ENCODE results near the gene DPY30.
"Not testable (repeated sequence)": the region's sequence is repeated elsewhere in the genome, so short reads cannot be mapped to it uniquely, and the experiment has no call there.

Gene DPY30

DNA sequence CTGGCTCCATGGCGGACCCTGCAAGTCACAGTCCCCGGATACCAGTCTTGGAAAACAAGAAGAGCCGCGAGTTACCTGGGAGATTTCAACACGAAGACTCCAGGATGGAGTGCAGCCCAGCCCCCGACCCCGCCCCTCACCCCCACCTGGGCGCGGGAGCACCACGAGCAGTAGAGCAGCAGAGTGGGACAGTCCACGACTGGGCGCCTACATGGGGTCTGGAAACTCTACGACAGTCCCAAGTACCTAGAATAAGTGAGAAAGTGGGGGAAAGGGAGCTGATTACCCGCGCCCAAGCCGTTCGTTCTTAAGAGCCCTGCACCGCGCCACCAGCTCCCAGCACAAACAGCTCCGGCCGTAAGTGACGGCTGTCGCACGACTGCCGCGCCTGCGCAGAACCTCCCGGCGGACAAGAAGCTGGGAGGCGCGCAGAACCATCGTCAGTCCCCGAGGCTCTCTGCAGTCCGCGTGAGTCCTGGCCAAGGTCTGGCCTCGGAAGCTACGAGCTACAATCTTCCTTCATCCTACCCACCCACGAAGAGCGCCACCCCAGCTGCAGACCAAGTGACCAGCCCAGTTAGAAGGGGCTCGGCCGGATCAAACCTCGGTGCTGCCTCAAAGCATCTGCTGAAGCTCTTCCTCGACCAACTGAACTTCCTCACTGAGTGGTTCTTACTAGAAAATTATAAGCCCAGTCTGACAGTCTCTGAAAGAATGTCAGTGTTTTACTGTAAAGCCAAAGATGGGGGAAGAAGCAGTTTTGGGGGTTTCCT is at the start of gene DPY30:
TSS of gene DPY30 (minus strand) at position 359 of the 773 bp plus-strand sequence. CDS start at position 10, 349 bp downstream.
- DNase-seq (ENCODE audit: low read depth, low spot score) = peak; percentile 77

DNA sequence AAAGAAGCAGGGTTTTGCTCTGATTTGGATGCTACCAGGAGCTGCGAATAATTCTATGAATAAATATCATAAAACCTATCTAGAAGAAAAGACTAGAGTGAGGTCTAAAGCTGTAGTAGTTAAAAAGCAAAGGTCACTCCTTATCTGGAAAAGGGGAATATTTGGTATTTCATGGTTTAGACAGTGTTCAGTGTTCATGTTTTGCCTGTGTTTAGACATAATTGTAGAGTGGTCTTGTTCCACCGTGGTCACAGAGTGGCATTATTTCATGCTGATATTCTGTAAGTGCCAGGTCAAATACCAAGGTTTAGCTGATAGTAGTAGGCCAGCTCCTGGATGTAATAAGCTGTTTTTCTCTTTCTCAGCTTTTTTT is 34.5 kb upstream of the DPY30 start:
- DNase-seq (ENCODE audit: low read depth, low spot score) = no peak

DNA sequence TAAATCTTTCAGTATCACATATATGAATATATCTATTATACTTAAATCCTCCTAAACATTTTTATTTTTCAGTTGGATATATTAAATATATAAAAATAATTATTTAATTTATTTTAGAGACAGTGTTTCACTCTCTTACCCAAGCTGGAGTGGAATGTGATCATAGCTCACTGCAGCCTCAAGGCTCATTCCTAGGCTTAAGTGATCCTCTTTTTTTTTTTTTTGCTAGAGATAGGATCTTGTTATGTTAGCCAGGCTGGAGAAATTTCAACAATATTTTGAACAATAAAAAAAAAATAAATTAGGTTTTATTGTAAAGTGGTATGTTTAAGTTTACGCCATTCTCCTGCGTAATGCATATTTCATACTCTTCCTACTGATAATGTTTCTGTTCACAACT is 27.9 kb upstream of the DPY30 start:
- no peak for DNase-seq (ENCODE audit: low read depth, low spot score)

DNA sequence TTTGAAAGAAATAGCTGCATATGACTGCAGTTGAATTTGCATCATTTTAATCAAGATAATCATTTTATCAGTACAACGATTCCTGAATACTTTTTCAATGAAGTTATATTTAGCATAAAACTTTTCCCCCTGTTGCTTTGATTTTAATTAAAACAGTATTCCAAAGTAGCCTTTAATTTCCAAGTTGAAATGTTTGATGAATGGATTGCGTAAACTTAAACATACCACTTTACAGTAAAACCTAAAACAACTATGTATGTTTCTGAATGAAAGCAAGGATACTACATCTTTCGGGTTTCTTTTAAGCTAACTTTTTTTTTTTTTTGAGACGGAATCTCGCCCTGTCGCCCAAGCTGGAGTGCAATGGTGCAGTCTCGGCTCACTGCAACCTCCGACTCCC is 25.1 kb upstream of the DPY30 start:
- DNase-seq (ENCODE audit: low read depth, low spot score) = no peak

DNA sequence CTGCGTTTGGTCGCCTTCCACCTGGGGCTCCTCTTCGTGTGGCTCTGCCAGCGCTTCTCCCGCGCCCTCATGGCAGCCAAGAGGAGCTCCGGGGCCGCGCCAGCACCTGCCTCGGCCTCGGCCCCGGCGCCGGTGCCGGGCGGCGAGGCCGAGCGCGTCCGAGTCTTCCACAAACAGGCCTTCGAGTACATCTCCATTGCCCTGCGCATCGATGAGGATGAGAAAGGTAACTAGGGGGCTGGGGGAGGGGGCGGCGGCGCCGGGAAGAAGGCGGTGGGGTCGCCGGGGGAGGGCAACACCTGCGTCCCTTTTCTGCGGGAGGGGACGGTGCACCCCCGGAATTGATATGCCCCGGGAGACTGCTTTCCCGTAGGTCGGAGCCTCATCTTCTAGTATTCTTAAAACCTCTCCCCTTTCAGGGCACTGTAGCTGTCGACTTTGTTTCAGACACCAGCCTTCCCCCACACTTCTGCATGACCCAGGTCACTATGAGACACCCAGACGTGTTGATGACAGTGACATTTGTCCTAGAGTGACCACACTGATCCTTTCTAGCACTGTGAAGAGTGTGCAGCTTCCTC is 24.5 kb upstream of the DPY30 start:
- no peak for DNase-seq (ENCODE audit: low read depth, low spot score)

DNA sequence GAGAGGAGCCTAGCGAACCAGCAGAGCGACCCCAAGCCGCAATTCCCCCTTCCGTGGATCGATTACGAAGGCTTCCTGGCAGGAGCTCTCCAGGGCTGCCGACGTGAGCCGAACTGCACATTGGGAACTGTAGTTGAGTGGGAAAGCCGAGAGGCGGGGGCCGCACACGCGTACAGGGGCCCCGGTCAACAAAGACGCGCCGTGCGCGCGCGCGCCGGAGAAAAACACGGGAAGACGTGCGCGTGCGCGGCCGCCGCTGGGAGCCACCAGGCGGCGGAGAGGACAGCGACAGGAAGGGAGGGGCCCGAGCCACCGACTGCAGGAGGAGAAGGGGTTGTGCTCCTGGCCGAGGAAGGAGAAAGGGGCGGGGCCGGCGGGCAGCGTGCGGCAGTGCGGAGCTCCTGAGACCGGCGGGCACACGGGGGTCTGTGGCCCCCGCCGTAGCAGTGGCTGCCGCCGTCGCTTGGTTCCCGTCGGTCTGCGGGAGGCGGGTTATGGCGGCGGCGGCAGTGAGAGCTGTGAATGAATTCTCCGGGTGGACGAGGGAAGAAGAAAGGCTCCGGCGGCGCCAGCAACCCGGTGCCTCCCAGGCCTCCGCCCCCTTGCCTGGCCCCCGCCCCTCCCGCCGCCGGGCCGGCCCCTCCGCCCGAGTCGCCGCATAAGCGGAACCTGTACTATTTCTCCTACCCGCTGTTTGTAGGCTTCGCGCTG is 23.9 kb upstream of the DPY30 start, which contains the start of gene SPAST:
TSS of gene SPAST (plus strand) at position 247 of the 711 bp plus-strand sequence. CDS start at position 523, 276 bp downstream.
- peak; percentile 84 for DNase-seq (ENCODE audit: low read depth, low spot score)

DNA sequence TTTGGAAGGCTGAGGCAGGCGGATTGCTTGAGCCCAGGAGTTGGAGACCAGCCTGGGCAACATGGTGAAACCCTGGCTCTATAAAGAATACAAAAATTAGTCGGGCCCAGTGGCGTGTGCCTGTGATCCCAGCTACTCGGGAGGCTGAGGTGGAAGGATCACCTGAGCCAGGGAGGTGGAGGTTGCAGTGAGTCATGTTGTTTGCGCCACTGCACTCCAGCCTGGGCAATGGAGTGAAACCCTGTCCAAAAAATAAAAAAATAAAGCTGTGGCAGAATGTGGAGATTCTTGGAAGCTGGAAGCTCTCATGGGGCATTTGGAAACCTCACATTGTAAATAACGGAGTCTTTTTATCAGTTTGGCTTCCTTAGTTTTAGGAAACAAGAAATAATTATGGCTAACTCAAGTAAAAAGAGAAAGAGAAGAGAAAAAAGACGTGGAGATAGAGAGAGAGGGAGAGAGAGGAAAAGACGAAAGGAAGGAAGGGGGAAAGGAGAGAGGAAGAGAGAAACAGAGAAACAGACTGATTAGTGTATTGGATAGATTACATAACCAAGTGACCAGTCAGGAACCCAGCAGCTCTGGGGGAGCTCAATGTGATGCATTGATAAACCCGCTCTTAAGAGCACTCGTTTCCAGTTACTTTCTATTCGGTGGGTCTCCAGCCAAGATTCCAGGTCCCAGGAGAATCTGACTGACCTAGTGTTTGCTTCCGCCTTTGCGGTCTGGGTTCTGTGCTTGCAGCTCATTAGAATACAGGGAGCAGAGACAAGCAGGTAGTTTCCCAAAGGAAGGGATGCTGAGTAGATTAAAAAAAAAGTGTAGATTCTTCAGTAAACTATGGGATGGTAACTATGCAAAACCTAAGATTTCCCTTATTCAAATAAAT is 22.6 kb upstream of the DPY30 start:
- DNase-seq (ENCODE audit: low read depth, low spot score) = no peak

DNA sequence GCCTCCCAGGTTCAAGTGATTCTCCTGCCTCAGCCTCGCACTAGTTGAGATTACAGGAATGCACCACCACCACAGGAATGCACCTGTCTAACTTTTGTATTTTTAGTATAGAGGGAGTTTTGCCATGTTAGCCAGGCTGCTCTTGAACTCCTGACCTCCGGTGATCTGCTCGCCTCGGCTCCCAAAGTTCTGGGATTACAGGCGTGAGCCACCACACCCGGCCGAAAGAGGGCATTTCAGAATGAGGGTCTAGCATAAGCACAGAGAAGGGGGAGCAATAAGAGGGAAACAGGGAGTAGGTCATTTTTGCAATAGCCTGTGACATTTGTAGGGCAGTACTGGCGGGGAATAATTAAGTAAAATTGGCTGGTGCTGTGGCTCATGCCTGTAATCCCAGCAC is 21.8 kb upstream of the DPY30 start:
- no peak for DNase-seq (ENCODE audit: low read depth, low spot score)

DNA sequence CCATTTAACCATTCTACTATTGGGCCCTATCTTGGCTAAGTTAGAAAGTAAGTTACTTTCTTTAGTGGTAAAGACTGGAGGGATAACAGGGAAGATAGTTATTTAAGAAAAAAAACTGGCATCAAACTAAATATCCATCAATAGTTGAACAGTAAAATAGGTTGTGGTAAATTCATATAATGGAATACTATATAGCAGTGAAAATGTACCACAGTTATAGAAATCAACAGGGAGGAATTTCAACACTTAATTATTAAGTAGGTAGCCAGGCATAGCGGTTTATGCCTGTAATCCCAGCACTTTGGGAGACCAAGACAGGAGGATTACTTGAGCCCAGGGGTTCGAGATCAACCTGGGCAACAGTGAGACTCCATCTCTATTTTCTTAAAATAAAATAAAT is 20.7 kb upstream of the DPY30 start:
- DNase-seq (ENCODE audit: low read depth, low spot score) = no peak

DNA sequence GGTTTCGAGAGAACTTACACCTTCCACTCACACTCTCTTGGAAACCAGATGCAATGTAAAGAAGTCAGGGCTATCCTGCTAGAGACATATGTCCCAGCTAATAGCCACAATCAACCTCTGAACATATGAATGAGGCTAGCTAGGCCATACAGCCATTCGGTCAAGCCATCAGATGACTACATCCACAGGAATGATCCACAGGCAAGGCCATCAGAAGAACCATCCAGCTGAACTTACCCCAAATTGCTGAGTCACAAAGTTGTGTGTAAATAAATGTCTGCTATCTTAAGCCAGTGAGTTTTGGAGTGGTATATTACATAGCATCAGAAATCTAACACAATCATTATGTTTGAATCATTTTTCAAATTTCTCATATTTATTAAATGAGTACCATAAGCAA is 18.5 kb upstream of the DPY30 start:
- DNase-seq (ENCODE audit: low read depth, low spot score) = no peak

DNA sequence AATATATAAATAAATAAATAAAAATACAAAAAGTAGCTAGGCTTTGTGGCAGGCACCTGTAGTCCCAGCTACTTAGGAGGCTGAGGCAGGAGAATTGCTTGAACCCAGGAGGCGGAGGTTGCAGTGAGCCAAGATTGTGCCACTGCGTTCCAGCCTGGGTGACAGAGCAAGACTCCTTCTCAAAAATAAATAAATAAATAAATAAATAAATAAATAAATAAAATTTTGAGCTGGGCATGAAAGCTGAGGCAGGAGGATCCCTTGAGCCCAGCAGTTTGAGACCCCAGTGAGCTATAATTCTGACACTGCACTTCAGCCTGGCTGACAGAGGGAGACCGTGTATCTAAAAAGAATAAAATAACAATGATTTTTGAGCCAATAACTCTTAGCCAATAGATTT is 15.0 kb upstream of the DPY30 start:
- not testable (repeated sequence) for DNase-seq (ENCODE audit: low read depth, low spot score)

DNA sequence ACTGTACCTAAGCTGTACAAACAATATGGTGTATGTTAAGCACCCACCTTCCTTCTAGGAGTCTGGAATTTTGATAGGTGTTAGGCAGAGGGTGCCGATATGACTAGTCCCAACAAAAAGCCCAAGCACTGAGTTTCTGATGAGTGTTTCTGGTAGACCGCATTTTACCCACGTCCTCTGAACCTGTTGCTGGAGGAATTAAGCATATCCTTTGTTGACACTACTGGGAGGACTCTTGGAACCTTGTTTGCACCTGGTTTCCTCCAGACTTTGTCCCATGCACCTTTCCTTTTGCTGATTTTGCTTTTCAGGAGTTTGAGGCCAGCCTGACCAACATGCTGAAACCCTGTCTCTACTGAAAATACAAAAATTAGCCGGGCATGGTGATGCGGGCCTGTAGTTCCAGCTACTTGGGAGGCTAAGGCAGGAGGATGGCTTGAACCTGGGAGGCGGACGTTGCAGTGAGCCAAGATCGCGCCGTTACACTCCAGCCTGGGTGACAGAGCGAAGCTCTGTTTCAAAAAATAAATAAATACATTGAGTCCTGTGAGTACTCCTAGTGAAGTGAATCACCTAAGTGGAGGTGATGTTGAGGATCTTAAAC is 12.3 kb upstream of the DPY30 start:
- DNase-seq (ENCODE audit: low read depth, low spot score) = no peak

DNA sequence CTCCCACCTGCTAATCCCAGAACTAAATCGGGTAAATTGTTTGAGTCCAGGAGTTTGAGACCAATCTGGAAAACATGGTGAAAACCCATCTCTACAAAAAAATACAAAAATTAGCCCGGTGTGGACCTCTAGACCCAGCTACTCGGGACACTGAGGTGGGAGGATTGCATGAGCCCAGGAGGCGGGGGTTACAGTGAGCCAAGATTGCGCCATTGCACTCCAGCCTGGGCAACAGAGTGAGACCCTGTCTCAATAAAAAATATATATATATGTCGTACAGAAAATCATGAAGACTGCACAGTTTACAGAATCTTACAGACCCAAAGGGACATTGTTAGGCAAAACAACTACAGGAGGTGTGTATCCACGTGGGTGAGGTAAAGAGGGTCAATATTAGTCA is 4.0 kb upstream of the DPY30 start:
- DNase-seq (ENCODE audit: low read depth, low spot score) = no peak

DNA sequence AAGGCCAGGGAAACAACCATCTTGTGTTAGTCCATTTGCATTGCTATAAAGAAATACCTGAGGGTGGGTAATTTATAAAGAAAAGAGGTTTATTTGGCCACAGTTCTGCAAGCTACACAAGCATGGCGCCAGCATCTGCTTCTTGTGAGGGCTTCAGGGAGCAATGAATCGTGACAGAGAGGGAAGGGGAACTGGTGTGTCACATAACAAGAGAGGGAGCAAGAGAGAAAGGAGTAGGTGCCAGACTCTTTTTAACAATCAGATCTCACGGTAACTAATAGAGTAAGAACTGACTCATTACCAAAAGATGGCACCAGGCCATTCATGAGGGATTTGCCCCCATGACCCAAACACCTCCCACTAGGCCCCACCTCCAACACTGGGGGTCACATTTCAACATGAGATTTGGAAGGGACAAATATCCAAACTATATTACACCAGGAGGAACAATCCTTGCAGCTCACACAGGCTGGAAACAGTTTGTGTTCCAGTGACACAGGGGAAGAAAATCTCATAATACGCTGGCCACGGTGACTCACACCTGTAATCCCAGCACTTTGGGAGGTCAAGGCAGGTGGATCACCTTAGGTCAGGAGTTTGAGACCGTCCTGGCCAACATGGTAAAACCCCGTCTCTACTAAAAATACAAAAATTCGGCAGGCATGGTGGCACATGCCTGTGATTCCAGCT is 5.3 kb downstream of the DPY30 start:
- not testable (repeated sequence) for DNase-seq (ENCODE audit: low read depth, low spot score)

DNA sequence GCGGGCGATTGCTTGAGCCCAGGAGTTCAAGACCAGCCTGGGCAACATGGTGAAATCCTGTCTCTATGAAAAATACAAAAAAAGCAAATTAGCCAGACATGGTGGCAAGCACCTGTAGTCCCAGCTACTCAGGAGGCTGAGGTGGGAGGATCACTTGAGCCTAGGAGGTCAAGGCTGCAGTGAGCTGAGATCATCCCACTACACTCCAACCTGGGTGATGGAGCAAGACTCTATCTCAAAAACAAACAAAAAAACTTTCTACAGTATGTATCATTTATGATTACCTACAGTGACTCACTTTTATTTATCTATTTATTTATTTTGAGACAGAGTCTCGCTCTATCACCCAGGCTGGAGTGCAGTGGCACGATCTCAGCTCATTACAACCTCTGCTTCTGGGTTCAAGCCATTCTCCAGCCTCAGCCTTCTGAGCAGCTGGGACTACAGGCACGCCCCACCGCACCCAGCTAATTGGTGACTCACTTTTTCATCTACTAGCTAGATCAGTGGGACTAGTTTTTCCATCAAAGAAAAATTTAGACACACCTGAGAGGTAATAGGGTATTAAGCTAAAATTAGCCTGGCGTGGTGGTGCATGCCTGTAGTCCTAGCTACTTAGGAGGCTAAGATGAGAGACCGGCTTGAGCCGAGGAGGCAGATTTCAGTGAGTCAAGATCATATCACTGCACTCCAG is 20.7 kb downstream of the DPY30 start:
- not testable (repeated sequence) for DNase-seq (ENCODE audit: low read depth, low spot score)

DNA sequence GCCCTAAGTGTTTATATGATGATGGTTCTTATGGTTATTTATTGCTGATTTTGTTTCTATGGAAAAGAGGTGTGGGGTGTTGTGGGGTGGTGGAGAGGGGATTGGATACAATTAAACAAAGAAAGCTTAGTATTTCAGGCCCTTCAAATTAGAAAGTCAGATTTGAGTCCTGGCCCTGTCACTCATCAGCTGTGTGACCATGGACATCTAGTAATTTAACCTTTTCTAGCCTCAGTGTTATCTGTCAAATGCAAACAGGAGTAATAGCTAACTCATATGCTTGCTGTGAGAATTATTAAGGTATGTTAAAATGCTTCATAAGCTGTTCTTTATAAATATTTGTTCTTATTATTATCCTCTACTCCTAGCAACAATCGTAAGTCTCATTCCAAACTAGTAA is 26.7 kb downstream of the DPY30 start:
- DNase-seq (ENCODE audit: low read depth, low spot score) = no peak

DNA sequence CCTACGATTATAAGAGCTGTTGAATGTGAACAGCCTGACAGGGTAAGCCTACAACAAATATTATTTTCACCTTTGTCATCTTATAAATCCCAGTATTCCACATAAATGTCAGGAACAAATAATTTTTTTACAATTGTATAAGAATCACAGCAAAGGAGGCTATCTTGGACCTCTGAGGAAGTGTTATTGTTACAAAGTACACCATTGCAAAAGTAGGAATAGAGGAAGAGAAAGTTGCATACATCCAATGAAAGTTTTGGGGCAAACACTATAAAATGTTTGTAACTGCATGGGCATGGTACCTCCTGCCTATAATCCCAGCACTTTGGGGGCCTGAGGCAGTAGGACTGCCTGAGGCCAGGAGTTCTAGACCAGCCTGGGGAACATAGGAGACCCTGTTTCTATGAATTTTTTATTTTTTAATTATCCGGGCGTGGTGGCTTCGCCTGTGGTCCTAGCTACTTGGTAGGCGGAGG is 28.1 kb downstream of the DPY30 start:
- DNase-seq (ENCODE audit: low read depth, low spot score) = no peak

DNA sequence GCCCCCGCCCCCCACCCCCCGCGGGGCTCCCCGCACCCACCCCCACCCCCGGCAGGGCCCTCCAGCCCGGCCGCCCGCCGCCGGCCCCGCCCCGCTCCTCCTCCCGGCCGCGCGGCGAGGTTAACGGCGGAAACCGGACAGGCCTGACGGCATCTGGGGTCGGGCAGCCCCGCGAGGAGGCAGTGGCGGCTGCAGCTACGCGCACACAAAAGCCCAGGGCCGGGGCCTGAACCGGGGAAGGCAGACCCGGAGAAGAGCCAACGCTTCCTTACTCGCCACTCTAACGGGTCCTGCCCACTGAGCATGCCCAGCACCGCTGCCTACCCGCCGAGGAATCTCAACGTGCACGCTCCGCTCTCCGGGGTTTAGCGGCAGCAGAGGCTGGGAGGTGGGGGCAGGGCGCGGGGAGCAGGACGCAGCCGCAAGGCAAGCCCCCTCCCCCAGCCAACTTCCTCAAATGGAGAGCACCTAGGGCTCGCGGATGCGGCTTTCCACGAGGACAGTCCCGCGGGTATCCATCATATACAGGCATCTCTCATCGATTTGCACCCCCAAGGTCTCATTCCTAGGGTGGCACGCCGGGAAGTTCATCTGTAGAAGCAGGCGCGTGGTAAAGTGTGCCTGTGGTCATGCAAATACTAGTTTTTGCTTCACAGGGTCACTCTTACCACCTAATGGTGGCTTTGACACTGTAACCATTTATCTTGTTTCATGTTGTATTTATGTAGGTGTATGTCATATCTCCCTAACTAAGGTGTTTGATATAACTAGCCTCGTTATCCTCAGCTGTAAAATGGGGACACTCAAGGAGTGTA is 28.7 kb downstream of the DPY30 start, which contains the start of gene MEMO1:
TSS of gene MEMO1 (minus strand) at position 339 of the 815 bp plus-strand sequence. CDS start 761 bp downstream, outside the sequence.
- peak; percentile 87 for DNase-seq (ENCODE audit: low read depth, low spot score)

DNA sequence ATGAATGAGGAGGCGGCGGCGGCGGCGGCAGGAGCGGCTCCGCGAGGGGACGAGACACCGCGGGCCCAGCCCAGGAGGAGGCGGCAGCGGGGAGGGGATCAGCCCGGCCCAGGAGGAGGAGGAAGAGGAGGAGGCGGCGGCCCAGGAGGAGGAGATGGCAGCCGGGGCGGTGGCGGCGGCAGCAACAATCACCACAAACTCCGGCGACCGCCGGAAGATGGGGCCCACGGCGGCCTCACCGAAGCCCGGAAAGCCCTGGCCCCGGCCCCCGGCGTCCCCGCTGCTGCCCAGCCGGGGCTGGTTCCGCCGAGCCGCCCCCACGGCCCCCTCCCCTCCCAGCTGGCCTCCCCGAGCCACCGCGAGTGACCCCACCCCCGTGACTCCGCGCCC is 29.3 kb downstream of the DPY30 start:
- not testable (repeated sequence) for DNase-seq (ENCODE audit: low read depth, low spot score)
